ENCODE measurements around the gene AUNIP. TPM values are rescaled to one million over a fixed set of nuclear protein-coding genes. Genes with fewer than 3 reads are reported as not detected.

The AUNIP gene
- total RNA-seq, 1 experiment from 2014 or later: 22.2 TPM

GRCh38 chr1:25796811-25797458, 62.3 kb downstream of the AUNIP start:
- Histone ChIP-seq H3K23me2 (ENCODE audit: insufficient read length, low read depth, low read length, poor library complexity, severe bottlenecking) (peaks cover 6% of the 10 kb centered on the region), H4K8ac (replicated peaks; ENCODE audit: insufficient read length, low read depth, low read length) (no peak overlapping the region), H3K4me2 (ENCODE audit: insufficient read depth, insufficient read length, low read length) (no peak overlapping the region), H3K9ac (ENCODE audit: extremely low read depth, insufficient read length, low read length) (no peak overlapping the region), H3K14ac (ENCODE audit: insufficient read depth, low read length) (no peak overlapping the region), H3K56ac (ENCODE audit: insufficient read length, low read depth, low read length) (no peak overlapping the region), H2AFZ (ENCODE audit: low read length) (peak overlapping the region; percentile 46), H2BK20ac (ENCODE audit: low read depth, low read length, poor library complexity, severe bottlenecking) (no peak overlapping the region), H4K91ac (ENCODE audit: insufficient read length, low read depth, low read length) (no peak overlapping the region), H3K79me1 (ENCODE audit: insufficient read depth, low read depth, low read length, poor library complexity, severe bottlenecking) (no peaks in the 10 kb centered on the region), H2BK15ac (ENCODE audit: low read depth, low read length) (no peak overlapping the region), H3K4ac (ENCODE audit: low read depth, low read length) (no peak overlapping the region), H3K27ac (ENCODE audit: insufficient read length, low read depth, low read length) (no peak overlapping the region), H3K27me3 (ENCODE audit: insufficient read depth, low read length) (no peaks in the 10 kb centered on the region), H2BK12ac (ENCODE audit: insufficient read length, low read depth, low read length) (no peak overlapping the region), H3K4me1 (ENCODE audit: insufficient read depth, low read length) (no peaks in the 10 kb centered on the region), H2BK5ac (ENCODE audit: insufficient read length, low read length) (no peak overlapping the region), H4K20me1 (ENCODE audit: control insufficient read depth, insufficient read depth, insufficient read length) (no peaks in the 10 kb centered on the region), H3T11ph (ENCODE audit: low read length) (no peak overlapping the region), H4K5ac (ENCODE audit: insufficient read length, low read depth, low read length) (no peak overlapping the region), H2BK120ac (ENCODE audit: low read depth, low read length, poor library complexity, severe bottlenecking) (no peak overlapping the region), H3K18ac (ENCODE audit: insufficient read length, low read depth, low read length) (no peak overlapping the region), H3K9me3 (ENCODE audit: control insufficient read depth, low read depth, low read length) (no peaks in the 10 kb centered on the region), H2AK5ac (ENCODE audit: insufficient read length, low read length) (no peak overlapping the region), H3K79me2 (ENCODE audit: insufficient read depth, low read length) (no peaks in the 10 kb centered on the region), H3K23ac (ENCODE audit: insufficient read length, low read depth, low read length) (no peak overlapping the region)
- Mint-ChIP-seq H3K4me3 (peak overlapping the region in 1 of 2 experiments; percentile 5; a peak in 1 of 5 replicates), H3K9me3 (no peaks in the 10 kb centered on the region; a peak in 1 of 5 replicates), H3K27me3 (ENCODE audit: low read depth) (peaks cover 5% of the 10 kb centered on the region), H3K36me3 (ENCODE audit: insufficient read depth in 1 of 3, low read depth in 3 of 3) (peaks cover 1 to 11% (median 3%) of the 10 kb centered on the region in 3 experiments; a peak in 4 of 7 replicates), H3K4me1 (peaks cover 22 to 32% of the 10 kb centered on the region in 2 experiments), H3K27ac (peak overlapping the region in 1 of 3 experiments; percentile 87; a peak in 3 of 7 replicates)
- whole genome bisulfite sequencing (ENCODE audit: extremely low coverage, insufficient read length, low lambda C conversion rate): no CpG with 5 or more reads among the region's 19 CpGs
- peak; percentile 86 for DNase-seq
- TF ChIP-seq CTCF (conservative IDR thresholded peaks at IDR 0.05): peak; percentile 89

Measured in H9 (cell line).